K562 (cell line): ENCODE data around the gene PCDHGA5. TPM values are rescaled to one million over a fixed set of nuclear protein-coding genes. Genes with fewer than 3 reads are reported as not detected.
A peak's percentile ranks its signal among the peaks of the same experiment; 100 is the strongest.

ENCODE experiments used
- BRD9 ChIP-seq: fragments of 450-650 bp; IDR thresholded peaks from 2 replicates; pipeline ENCODE4 v1.6.1; 2018; ENCODE audit warnings: low read depth; ENCODE audit not compliant: partially characterized antibody
- CTCF ChIP-seq, 3 experiments: IDR thresholded peaks in 2 of 3; conservative IDR thresholded peaks in 1 of 3; 2 replicates each; pipeline ENCODE4 v1.5.1; 2011 to 2012; ENCODE audit warnings: low read length in 3 of 3, mild to moderate bottlenecking in 3 of 3, control low read depth in 2 of 3, improper control_type of control experiment in 1 of 3, inconsistent platforms in 1 of 3, low read depth in 1 of 3, mixed read lengths in 1 of 3, moderate library complexity in 1 of 3; ENCODE audit not compliant: insufficient read depth in 2 of 3
- ELF1 ChIP-seq: fragments of 200-800 bp; sonication (Bioruptor generic); IDR thresholded peaks from 2 replicates; pipeline ENCODE4 v1.6.1; 2016; ENCODE audit warnings: missing genetic modification characterization, missing compliant biosample characterization
- FOXP4 ChIP-seq: sonication (generic); formaldehyde crosslinking; IDR thresholded peaks from 2 replicates; pipeline ENCODE4 v1.8.0; 2022; ENCODE audit warnings: mild to moderate bottlenecking, missing genetic modification reagents, borderline replicate concordance
- HNRNPUL1 ChIP-seq: fragments of 200-400 bp; formaldehyde crosslinking; IDR thresholded peaks from 2 replicates; pipeline ENCODE4 v1.6.1; 2017; ENCODE audit warnings: low read length
- ILF3 ChIP-seq: fragments of 450-650 bp; IDR thresholded peaks from 2 replicates; pipeline ENCODE4 v1.6.1; 2018; ENCODE audit warnings: antibody characterized with exemption, mild to moderate bottlenecking, moderate library complexity, borderline replicate concordance
- JUN ChIP-seq, 2 experiments: sonication (generic) in 1 of 2; formaldehyde crosslinking in 1 of 2; IDR thresholded peaks; 2 replicates each; pipeline versions ENCODE4 v1.6.1 to v1.8.0; 2012 to 2022; ENCODE audit warnings: borderline replicate concordance in 2 of 2, mild to moderate bottlenecking in 2 of 2, improper control_type of control experiment in 1 of 2, low read depth in 1 of 2, low read length in 1 of 2, missing genetic modification reagents in 1 of 2
- JUNB ChIP-seq: fragments of 450-650 bp; formaldehyde crosslinking; conservative IDR thresholded peaks from 2 replicates; pipeline ENCODE4 v1.4.0; 2020; ENCODE audit warnings: mild to moderate bottlenecking
- MCM5 ChIP-seq: fragments of 450-650 bp; IDR thresholded peaks from 2 replicates; pipeline ENCODE4 v1.6.1; 2016; ENCODE audit warnings: low read depth
- NCOA2 ChIP-seq, 2 experiments: fragments of 450-650 bp; IDR thresholded peaks; 2 replicates each; pipeline ENCODE4 v1.6.1; 2018; ENCODE audit warnings: mild to moderate bottlenecking in 2 of 2, moderate library complexity in 1 of 2; ENCODE audit not compliant: partially characterized antibody in 2 of 2
- NFIC ChIP-seq: fragments of 450-650 bp; IDR thresholded peaks from 2 replicates; pipeline ENCODE4 v1.6.1; 2017; ENCODE audit warnings: mild to moderate bottlenecking, inconsistent platforms
- NR2C2 ChIP-seq, 2 experiments: fragments of 200-800 bp in 1 of 2; sonication (Bioruptor generic) in 1 of 2; sonication (generic) in 1 of 2; formaldehyde crosslinking in 1 of 2; IDR thresholded peaks; 2 replicates each; pipeline versions ENCODE4 v1.6.1 to v1.8.0; 2016 to 2022; ENCODE audit warnings: mild to moderate bottlenecking in 1 of 2, missing compliant biosample characterization in 1 of 2, missing genetic modification characterization in 1 of 2, missing genetic modification reagents in 1 of 2
- POLR2B ChIP-seq: fragments of 450-650 bp; IDR thresholded peaks from 2 replicates; pipeline ENCODE4 v1.6.1; 2018; ENCODE audit warnings: low read depth; ENCODE audit not compliant: partially characterized antibody
- SIN3A ChIP-seq, 2 experiments: fragments of 150-350 bp in 1 of 2; IDR thresholded peaks; 2 replicates each; pipeline ENCODE4 v1.6.1; 2011 to 2016; ENCODE audit warnings: borderline replicate concordance in 2 of 2, low read depth in 2 of 2, low read length in 2 of 2, mild to moderate bottlenecking in 2 of 2, moderate library complexity in 2 of 2; ENCODE audit not compliant: control insufficient read depth in 1 of 2
- SUPT5H ChIP-seq: fragments of 450-650 bp; IDR thresholded peaks from 2 replicates; pipeline ENCODE4 v1.6.1; 2016
- TFAP4 ChIP-seq: sonication (generic); formaldehyde crosslinking; IDR thresholded peaks from 2 replicates; pipeline ENCODE4 v1.8.0; 2022; ENCODE audit warnings: missing genetic modification reagents, mild to moderate bottlenecking, moderate library complexity, borderline replicate concordance
- XRCC3 ChIP-seq: fragments of 450-650 bp; IDR thresholded peaks from 2 replicates; pipeline ENCODE4 v1.6.1; 2017; ENCODE audit warnings: mild to moderate bottlenecking, moderate library complexity
- ZFX ChIP-seq: sonication (generic); formaldehyde crosslinking; IDR thresholded peaks from 2 replicates; pipeline ENCODE4 v1.8.0; 2022; ENCODE audit warnings: mild to moderate bottlenecking, missing genetic modification reagents, moderate library complexity
- ZNF143 ChIP-seq: sonication (generic); formaldehyde crosslinking; IDR thresholded peaks from 2 replicates; pipeline ENCODE4 v1.9.0; 2022; ENCODE audit warnings: mild to moderate bottlenecking, missing genetic modification reagents
- ZNF232 ChIP-seq: sonication (generic); formaldehyde crosslinking; IDR thresholded peaks from 2 replicates; pipeline ENCODE4 v1.8.0; 2022; ENCODE audit warnings: mild to moderate bottlenecking, missing genetic modification reagents
- ZSCAN29 ChIP-seq: fragments of 450-650 bp; IDR thresholded peaks from 2 replicates; pipeline ENCODE4 v1.6.1; 2017
- ZSCAN32 ChIP-seq: fragments of 450-650 bp; formaldehyde crosslinking; IDR thresholded peaks from 2 replicates; pipeline ENCODE4 v1.4.0; 2020; ENCODE audit warnings: mild to moderate bottlenecking, moderate library complexity
- polyA plus RNA-seq, 8 experiments: library from polyadenylated mRNA; depleted of rRNA in 4 of 8; stranded (reverse) in 5 of 8; unstranded in 3 of 8; fragments of >200 nt; fragmentation: Nextera tagmentation in 2 of 8; fragmentation: Illumina TruSeq in 1 of 8; extraction: Ambion mirVana in 2 of 8; extraction: Trizol in 1 of 8; gene quantifications; 2 replicates each; pipeline versions ENCODE4 v1.2.1 to v1.2.3, GENCODE V29; 2011 to 2014; ENCODE audit warnings: inconsistent platforms in 1 of 8, missing spikeins in 1 of 8
- total RNA-seq, 7 experiments: library from RNA; depleted of rRNA in 6 of 7; stranded (reverse); fragments of >200 nt in 6 of 7; fragmentation: Illumina TruSeq in 2 of 7; extraction: Trizol in 2 of 7; gene quantifications; 2 replicates each; pipeline versions ENCODE4 v1.2.1 to v1.2.3, GENCODE V29; 2011 to 2021; ENCODE audit warnings: low replicate concordance in 1 of 7

Gene PCDHGA5
- total and polyA plus RNA-seq, 9 of the 15 experiments (the other 6 are each of a cell fraction or from before 2014, with no cell fraction given): 0.01 to 0.18 (median 0.12) TPM; not detected in 1

DNA sequence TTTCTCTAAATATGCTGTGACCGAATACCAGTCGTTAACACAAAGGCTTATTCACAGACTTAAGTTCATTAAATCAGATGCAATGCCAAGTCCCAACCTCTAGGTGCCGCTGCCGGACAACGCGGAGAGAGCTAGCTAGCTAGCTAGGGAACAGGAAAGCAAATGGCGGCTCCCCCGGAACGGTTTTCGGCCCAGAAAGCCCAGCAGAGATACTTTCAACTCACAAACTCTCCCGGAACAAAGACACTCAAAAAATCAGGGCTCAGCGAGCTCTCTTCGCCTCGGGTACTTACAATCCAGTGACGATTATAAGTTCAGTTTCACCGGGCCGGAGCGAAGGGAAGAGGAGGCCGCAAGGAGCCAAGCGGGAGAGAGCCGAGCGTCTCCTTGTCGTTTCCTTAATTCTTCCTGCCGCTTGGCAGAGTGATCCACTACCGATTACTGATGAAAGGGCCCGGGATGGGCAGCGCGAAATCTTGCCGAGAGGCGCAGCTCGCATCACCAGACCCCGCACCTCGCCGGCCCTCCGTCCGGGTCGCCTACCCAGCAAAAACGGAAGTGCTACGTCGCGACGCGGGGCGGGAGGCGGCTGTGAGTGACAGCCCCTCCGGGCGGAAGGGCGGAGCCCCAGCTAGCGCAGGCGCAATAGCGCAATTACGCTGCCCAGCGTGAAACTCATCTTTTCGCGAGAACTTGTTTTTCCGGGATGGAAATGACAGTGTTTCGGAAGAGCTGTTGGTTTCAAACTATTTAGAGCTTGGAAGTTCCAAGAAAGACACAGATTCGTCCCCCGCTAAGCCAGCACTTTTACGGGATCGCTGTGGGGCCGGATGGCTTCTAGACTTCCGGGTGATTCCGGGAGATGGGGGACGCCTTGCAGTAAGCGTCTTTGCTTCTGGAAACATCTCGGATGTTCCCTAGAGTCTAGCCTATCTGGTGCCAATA is 43.5 kb upstream of the PCDHGA5 start, which contains the start of gene TAF7 (continued):
- TF ChIP-seq NCOA2 (IDR thresholded peaks at IDR 0.05; ENCODE audit: partially characterized antibody in 2 of 2): no peak
- no peak for TF ChIP-seq HNRNPUL1
- TF ChIP-seq ZSCAN29: no peak
- TF ChIP-seq XRCC3: no peak
- TF ChIP-seq JUNB (CRISPR knock-in tag): no peak
- TF ChIP-seq TFAP4 (CRISPR knock-in tag): peak; percentile 40; the same call in 1 of the 2 replicates
- TF ChIP-seq ZFX (CRISPR knock-in tag): peak; percentile 99
- TF ChIP-seq POLR2B: peak; percentile 96
- TF ChIP-seq CTCF (IDR thresholded peaks at IDR 0.05 in 2 of 3, conservative IDR thresholded peaks at IDR 0.05 in 1 of 3; ENCODE audit: insufficient read depth in 2 of 3, low read depth in 1 of 3, low read length in 3 of 3): peak; percentile 80 to 95 (median 93)
- no peak for TF ChIP-seq MCM5
- TF ChIP-seq ELF1: peak; percentile 91
- peak; percentile 95 for TF ChIP-seq ILF3
- TF ChIP-seq ZSCAN32: no peak
- peak; percentile 44; the same call in 1 of the 2 replicates for TF ChIP-seq ZNF143 (CRISPR knock-in tag)
- no peak for TF ChIP-seq FOXP4 (CRISPR knock-in tag)
- TF ChIP-seq JUN (IDR thresholded peaks at IDR 0.05; ENCODE audit: borderline replicate concordance, low read depth, low read length): no peak
- TF ChIP-seq JUN (CRISPR knock-in tag; IDR thresholded peaks at IDR 0.05; ENCODE audit: borderline replicate concordance): 0 out of 2 replicates have a peak, but pooled peaks have one; percentile 26
- TF ChIP-seq NR2C2 (CRISPR knock-in tag; IDR thresholded peaks at IDR 0.05): peak; percentile 38; the same call in 1 of the 2 replicates
- peak; percentile 85 for TF ChIP-seq NR2C2 (tag; IDR thresholded peaks at IDR 0.05)
- TF ChIP-seq SUPT5H: peak; percentile 98
- TF ChIP-seq SIN3A (IDR thresholded peaks at IDR 0.05; ENCODE audit: borderline replicate concordance in 2 of 2, control insufficient read depth in 1 of 2, low read depth in 2 of 2, low read length in 2 of 2): peak in 1 of 2 experiments; percentile 16; a peak in 1 of 4 replicates
- TF ChIP-seq ZNF232: no peak
- TF ChIP-seq NFIC: peak; percentile 14; the same call in 1 of the 2 replicates
- TF ChIP-seq BRD9: peak; percentile 85
